Endothelial cell of umbilical vein (primary cell): Measurements from ENCODE around the gene ADH1B. TPM values are rescaled to one million over a fixed set of nuclear protein-coding genes. Genes with fewer than 3 reads are reported as not detected.

Source experiments
- BruUV-seq: library from RNA; stranded (reverse); fragments of 400-500 nt; replicated peaks from 2 replicates; lab custom pipeline; 2021; lab: Mats Ljungman, UMichigan
- CTCF ChIA-PET: fragments of 300-600, 350-600 bp; sonication (Branson Sonifier 250); formaldehyde crosslinking; loops from one replicate; lab custom pipeline; 2021; ENCODE audit warnings: antibody characterized with exemption, inconsistent platforms; lab: Charles Lee
- POLR2A ChIA-PET: fragments of 300-600, 350-600 bp; sonication (Branson Sonifier 250); formaldehyde crosslinking; loops from one replicate; lab custom pipeline; 2021; ENCODE audit warnings: antibody characterized with exemption, inconsistent platforms; lab: Charles Lee
- DNase-seq: peaks from one replicate; pipeline ENCODE4 v3.0.0-alpha.2; 2011; ENCODE audit warnings: low read depth, low spot score
- FAIRE-seq: peaks from 2 replicates; lab custom pipeline; 2011; peaks lifted over from hg19 to GRCh38; lab: Jason Lieb, UNC
- H2AFZ ChIP-seq: 2 replicates; pipeline ENCODE4 v1.6.0; 2012; ENCODE audit warnings: low read depth, low read length, control low read depth, inconsistent platforms
- H3K27ac ChIP-seq: 2 replicates; pipeline ENCODE4 v1.5.1; 2011; ENCODE audit warnings: low read depth, mild to moderate bottlenecking, control low read depth, low read length, moderate library complexity; ENCODE audit not compliant: insufficient read depth
- H3K27me3 ChIP-seq, 2 experiments: 2 replicates each; pipeline versions ENCODE4 v1.6.0 to v1.6.1; 2011; ENCODE audit warnings: low read length in 2 of 2, mixed read lengths in 1 of 2; ENCODE audit not compliant: control insufficient read depth in 2 of 2, insufficient read depth in 2 of 2
- H3K36me3 ChIP-seq, 2 experiments: 2 replicates in 1 of 2; 3 replicates in 1 of 2; pipeline ENCODE4 v1.5.1; 2011; ENCODE audit warnings: low read length in 2 of 2, mild to moderate bottlenecking in 1 of 2, moderate library complexity in 1 of 2; ENCODE audit not compliant: control insufficient read depth in 2 of 2, insufficient read depth in 2 of 2; ENCODE audit errors: extremely low read depth in 1 of 2
- H3K4me1 ChIP-seq: 3 replicates; pipeline ENCODE4 v1.5.1; 2011; ENCODE audit warnings: mild to moderate bottlenecking, low read length; ENCODE audit not compliant: control insufficient read depth, insufficient read depth; ENCODE audit errors: extremely low read depth
- H3K4me2 ChIP-seq: 2 replicates; pipeline ENCODE4 v1.6.1; 2011; ENCODE audit warnings: low read length, control low read depth, mixed read lengths; ENCODE audit not compliant: insufficient read depth
- H3K4me3 ChIP-seq, 3 experiments: fragments of 200-600 bp in 1 of 3; sonication (generic), shearing (Covaris generic) in 1 of 3; replicated peaks in 1 of 3; 2 replicates each; pipeline ENCODE4 v1.5.1; 2011 to 2016; ENCODE audit warnings: control low read depth in 3 of 3, low read length in 3 of 3, mild to moderate bottlenecking in 2 of 3, inconsistent platforms in 1 of 3, low read depth in 1 of 3, moderate library complexity in 1 of 3; ENCODE audit not compliant: insufficient read depth in 1 of 3
- H3K79me2 ChIP-seq: 2 replicates; pipeline ENCODE4 v1.6.0; 2012; ENCODE audit warnings: low read length, inconsistent platforms; ENCODE audit not compliant: control insufficient read depth, insufficient read depth
- H3K9ac ChIP-seq: replicated peaks from 2 replicates; pipeline ENCODE3; 2011; ENCODE audit warnings: low read length, control low read depth; ENCODE audit not compliant: insufficient read depth; ENCODE audit errors: extremely low read depth
- H3K9me1 ChIP-seq: replicated peaks from 3 replicates; pipeline ENCODE4 v1.6.0; 2011; ENCODE audit warnings: mild to moderate bottlenecking, low read length; ENCODE audit not compliant: control insufficient read depth, insufficient read depth; ENCODE audit errors: extremely low read depth
- H3K9me3 ChIP-seq: replicated peaks from 2 replicates; pipeline ENCODE4 v1.5.1; 2012; ENCODE audit warnings: low read length, inconsistent platforms; ENCODE audit not compliant: control insufficient read depth, insufficient read depth
- H4K20me1 ChIP-seq: replicated peaks from 2 replicates; pipeline ENCODE3; 2011; ENCODE audit warnings: mild to moderate bottlenecking, low read length; ENCODE audit not compliant: control insufficient read depth, insufficient read depth; ENCODE audit errors: extremely low read depth
- CTCF ChIP-seq, 2 donors: IDR thresholded peaks; 1 replicate in 1 of 2; 2 replicates in 1 of 2; pipeline ENCODE4 v1.5.1; 2011; ENCODE audit warnings: low read length in 2 of 2, mild to moderate bottlenecking in 2 of 2, moderate library complexity in 2 of 2, control low read depth in 1 of 2, inconsistent platforms in 1 of 2, low read depth in 1 of 2; ENCODE audit not compliant: insufficient read depth in 1 of 2; ENCODE audit errors: extremely low read depth in 1 of 2
- EZH2 ChIP-seq: IDR thresholded peaks from 2 replicates; pipeline ENCODE4 v1.6.1; 2012; ENCODE audit warnings: borderline replicate concordance, low read depth, mild to moderate bottlenecking, moderate library complexity, low read length, inconsistent platforms; ENCODE audit not compliant: severe bottlenecking
- FOS ChIP-seq: IDR thresholded peaks from 2 replicates; pipeline ENCODE4 v1.6.1; 2011; ENCODE audit warnings: mild to moderate bottlenecking, low read length, moderate library complexity, borderline replicate concordance; ENCODE audit not compliant: insufficient read depth
- GATA2 ChIP-seq: IDR thresholded peaks from 2 replicates; pipeline ENCODE4 v1.7.0; 2011; ENCODE audit warnings: low read depth, mild to moderate bottlenecking, moderate library complexity, mixed read lengths, low read length; ENCODE audit not compliant: insufficient read length, insufficient read depth
- JUN ChIP-seq: IDR thresholded peaks from 2 replicates; pipeline ENCODE4 v1.6.1; 2011; ENCODE audit warnings: borderline replicate concordance, low read depth; ENCODE audit not compliant: insufficient read length, insufficient read depth
- MAX ChIP-seq: IDR thresholded peaks from 2 replicates; pipeline ENCODE4 v1.6.1; 2011; ENCODE audit not compliant: insufficient read depth, insufficient read length
- MYC ChIP-seq: IDR thresholded peaks from one replicate; pipeline ENCODE4 v1.6.1; 2011; ENCODE audit warnings: mild to moderate bottlenecking, low read depth, low read length
- POLR2A ChIP-seq: IDR thresholded peaks from 2 replicates; pipeline ENCODE4 v1.6.1; 2012; ENCODE audit warnings: low read depth, mild to moderate bottlenecking, control low read depth, low read length
- POLR2AphosphoS5 ChIP-seq: IDR thresholded peaks from 2 replicates; pipeline ENCODE4 v1.6.1; 2012; ENCODE audit warnings: low read depth, mild to moderate bottlenecking, control low read depth, low read length, moderate library complexity; ENCODE audit not compliant: insufficient read depth
- dilution Hi-C: fragments of 300-500 bp; cut with MboI; formaldehyde crosslinking; loops from one replicate; pipeline ENCODE4 v1.15.0; 2019; ENCODE audit warnings: low sequenced_read_pairs; ENCODE audit not compliant: extremely low pct_ligation_motif_present
- intact Hi-C: fragments of 100-400 bp; cut with micrococcal nuclease; formaldehyde crosslinking; loops from one replicate; pipeline ENCODE4 v1.10.0; 2022
- polyA plus RNA-seq, 4 experiments: library from polyadenylated mRNA; depleted of rRNA in 3 of 4; stranded (reverse) in 3 of 4; unstranded in 1 of 4; fragments of >200 nt; gene quantifications; 2 replicates each; pipeline versions ENCODE4 v1.2.1 to v1.2.3, GENCODE V29; 2011 to 2012; ENCODE audit warnings: missing spikeins in 1 of 4
- total RNA-seq: library from RNA; stranded (reverse); gene quantifications from 2 replicates; pipeline ENCODE4 v1.2.3, GENCODE V29; 2021

ADH1B gene
- total and polyA plus RNA-seq, 2 donors (not counting 3 experiments of a cell fraction or from before 2014, with no cell fraction given), result not detected

GRCh38 chr4:99324979-99325378 lies 3.8 kb upstream of the ADH1B start:
- Histone ChIP-seq H3K9ac (no peak overlapping the region), H3K36me3 (no peaks in the 10 kb centered on the region), H3K4me2 (no peak overlapping the region), H3K27me3 (no peaks in the 10 kb centered on the region), H3K9me1 (no peaks in the 10 kb centered on the region), H3K4me1 (no peaks in the 10 kb centered on the region), H2AFZ (no peak overlapping the region), H3K79me2 (no peaks in the 10 kb centered on the region), H3K9me3 (no peaks in the 10 kb centered on the region), H3K27ac (no peak overlapping the region), H4K20me1 (no peaks in the 10 kb centered on the region), H3K4me3 (no peak overlapping the region)
- CTCF ChIA-PET, result no interaction called here
- dilution Hi-C loops, result no loop called here
- TF ChIP-seq POLR2A (no peak), EZH2 (no peak), JUN (no peak), CTCF (IDR thresholded peaks at IDR 0.05; ENCODE audit: extremely low read depth in 1 of 2, insufficient read depth in 1 of 2, low read depth in 1 of 2, low read length in 2 of 2) (no peak), MYC (no peak), GATA2 (no peak), MAX (no peak), POLR2AphosphoS5 (no peak), FOS (no peak)
- intact Hi-C loops, result no loop called here
- DNase-seq (no peak), FAIRE-seq (no peak)
- BruUV-seq, result no TSS peak
- POLR2A ChIA-PET, result no interaction called here
